Caco-2 (cell line): ENCODE measurements around the gene ABCF2. TPM values are rescaled to one million over a fixed set of nuclear protein-coding genes. Genes with fewer than 3 reads are reported as not detected.

Experiments
- BruUV-seq: library from RNA; stranded (reverse); fragments of 400-500 nt; replicated peaks from 2 replicates; lab custom pipeline; 2021; lab: Mats Ljungman, UMichigan
- CTCF ChIA-PET: fragments of 300-600 bp; sonication (Branson Sonifier 250); formaldehyde crosslinking; loops from one replicate; lab custom pipeline; 2022; ENCODE audit warnings: antibody characterized with exemption; lab: Charles Lee
- POLR2A ChIA-PET: fragments of 300-600 bp; sonication (Branson Sonifier 250); formaldehyde crosslinking; loops from one replicate; lab custom pipeline; 2022; ENCODE audit warnings: antibody characterized with exemption; lab: Charles Lee
- DNase-seq, 2 experiments: peaks; one replicate each; pipeline versions ENCODE4 v3.0.0 to v3.0.0-alpha.2; 2020 to 2022
- H3K27me3 ChIP-seq: replicated peaks from 2 replicates; pipeline ENCODE4 v1.6.0; 2011; ENCODE audit warnings: low read length; ENCODE audit not compliant: control insufficient read depth, insufficient read depth
- H3K36me3 ChIP-seq: 2 replicates; pipeline ENCODE4 v1.5.1; 2011; ENCODE audit warnings: low read length; ENCODE audit not compliant: control insufficient read depth, insufficient read depth
- H3K4me1 ChIP-seq: fragments of 250-450 bp; sonication (Bioruptor Pico); 2 replicates; pipeline ENCODE4 v1.5.1; 2020; ENCODE audit warnings: mild to moderate bottlenecking
- H3K4me3 ChIP-seq: 2 replicates; pipeline ENCODE4 v1.5.1; 2011; ENCODE audit warnings: low read depth, mild to moderate bottlenecking, control low read depth, low read length
- H3K9me3 ChIP-seq: fragments of 250-450 bp; sonication (Bioruptor Pico); 2 replicates; pipeline ENCODE4 v1.5.1; 2020; ENCODE audit warnings: mild to moderate bottlenecking, moderate library complexity
- H3K27ac Mint-ChIP-seq: one replicate; pipeline ENCODE4 v1.8.0; 2022; ENCODE audit warnings: mixed read lengths; ENCODE audit not compliant: unreplicated experiment
- H3K27me3 Mint-ChIP-seq: one replicate; pipeline ENCODE4 v1.8.0; 2022; ENCODE audit warnings: mixed read lengths; ENCODE audit not compliant: insufficient read depth, unreplicated experiment
- H3K36me3 Mint-ChIP-seq: one replicate; pipeline ENCODE4 v1.8.0; 2022; ENCODE audit warnings: mild to moderate bottlenecking, mixed read lengths; ENCODE audit not compliant: insufficient read depth, unreplicated experiment
- H3K4me1 Mint-ChIP-seq: one replicate; pipeline ENCODE4 v1.8.0; 2022; ENCODE audit warnings: low read depth, mixed read lengths; ENCODE audit not compliant: unreplicated experiment
- H3K4me3 Mint-ChIP-seq: one replicate; pipeline ENCODE4 v1.8.0; 2022; ENCODE audit warnings: mild to moderate bottlenecking, moderate library complexity, mixed read lengths; ENCODE audit not compliant: unreplicated experiment
- H3K9me3 Mint-ChIP-seq: one replicate; pipeline ENCODE4 v1.8.0; 2022; ENCODE audit warnings: mixed read lengths; ENCODE audit not compliant: unreplicated experiment
- CTCF ChIP-seq, 2 experiments: fragments of 200-600 bp in 1 of 2; IDR thresholded peaks; 1 replicate in 1 of 2; 2 replicates in 1 of 2; pipeline versions ENCODE4 v1.5.1 to v1.8.0; 2011 to 2022; ENCODE audit warnings: antibody characterized with exemption in 1 of 2, control low read depth in 1 of 2, inconsistent platforms in 1 of 2, low read depth in 1 of 2, low read length in 1 of 2, mild to moderate bottlenecking in 1 of 2, moderate library complexity in 1 of 2; ENCODE audit not compliant: insufficient read depth in 1 of 2, severe bottlenecking in 1 of 2, unreplicated experiment in 1 of 2
- intact Hi-C: fragments of 100-400 bp; cut with micrococcal nuclease; formaldehyde crosslinking; loops from one replicate; pipeline ENCODE4 v1.10.0; 2022; ENCODE audit not compliant: unreplicated experiment
- total RNA-seq: library from RNA; stranded (reverse); gene quantifications from 2 replicates; pipeline ENCODE4 v1.2.3, GENCODE V29; 2022

ABCF2 gene
- total RNA-seq, 1 experiment from 2014 or later: 57.8 TPM

GRCh38 chr7:151204383-151205032 is 22.5 kb downstream of the ABCF2 start:
- Mint-ChIP-seq H3K4me1 (no peaks in the 10 kb centered on the region), H3K36me3 (peaks cover 1% of the 10 kb centered on the region), H3K4me3 (no peak overlapping the region), H3K27ac (no peak overlapping the region), H3K27me3 (peaks cover 20% of the 10 kb centered on the region), H3K9me3 (no peaks in the 10 kb centered on the region)
- no peak for DNase-seq
- BruUV-seq: no TSS peak
- Histone ChIP-seq H3K36me3 (no peaks in the 10 kb centered on the region), H3K27me3 (no peaks in the 10 kb centered on the region; the same call in 1 of the 2 replicates), H3K4me1 (no peaks in the 10 kb centered on the region), H3K4me3 (no peak overlapping the region), H3K9me3 (no peaks in the 10 kb centered on the region)
- ChIA-PET CTCF (no interaction called here), POLR2A (no interaction called here)
- no peak for TF ChIP-seq CTCF (IDR thresholded peaks at IDR 0.05; ENCODE audit: insufficient read depth in 1 of 2, low read depth in 1 of 2, low read length in 1 of 2, severe bottlenecking in 1 of 2, unreplicated experiment in 1 of 2)
- intact Hi-C loops: no loop called here

- no peak overlapping the region for H3K4me3 Mint-ChIP-seq
- no TSS peak for BruUV-seq
- no peaks in the 10 kb centered on the region for H3K36me3 Mint-ChIP-seq
- H3K4me3 ChIP-seq: no peak overlapping the region
- ChIA-PET POLR2A (no interaction called here), CTCF (no interaction called here)
- no peak for TF ChIP-seq CTCF (IDR thresholded peaks at IDR 0.05; ENCODE audit: insufficient read depth in 1 of 2, low read depth in 1 of 2, low read length in 1 of 2, severe bottlenecking in 1 of 2, unreplicated experiment in 1 of 2)
- no peaks in the 10 kb centered on the region for H3K9me3 Mint-ChIP-seq
- no peak for DNase-seq
- no peaks in the 10 kb centered on the region for H3K4me1 Mint-ChIP-seq
- H3K27me3 ChIP-seq: no peaks in the 10 kb centered on the region; the same call in 1 of the 2 replicates
- H3K27me3 Mint-ChIP-seq: peaks cover 20% of the 10 kb centered on the region
- intact Hi-C loops: no loop called here
- no peaks in the 10 kb centered on the region for H3K4me1 ChIP-seq
- no peak overlapping the region for H3K27ac Mint-ChIP-seq
- no peaks in the 10 kb centered on the region for H3K9me3 ChIP-seq
- no peaks in the 10 kb centered on the region for H3K36me3 ChIP-seq
Observed at GRCh38 chr7:151202836-151203235, 24.2 kb downstream of the ABCF2 start.

- H3K36me3 ChIP-seq: no peaks in the 10 kb centered on the region
- peaks cover 20% of the 10 kb centered on the region for H3K27me3 Mint-ChIP-seq
- no TSS peak for BruUV-seq
- no peak for TF ChIP-seq CTCF (IDR thresholded peaks at IDR 0.05; ENCODE audit: insufficient read depth in 1 of 2, low read depth in 1 of 2, low read length in 1 of 2, severe bottlenecking in 1 of 2, unreplicated experiment in 1 of 2)
- intact Hi-C loops: no loop called here
- no peaks in the 10 kb centered on the region for H3K9me3 Mint-ChIP-seq
- H3K27ac Mint-ChIP-seq: no peak overlapping the region
- POLR2A ChIA-PET: no interaction called here
- H3K4me3 Mint-ChIP-seq: no peak overlapping the region
- no peak for DNase-seq
- no peaks in the 10 kb centered on the region for H3K4me1 Mint-ChIP-seq
- no peak overlapping the region for H3K4me3 ChIP-seq
- no peaks in the 10 kb centered on the region for H3K36me3 Mint-ChIP-seq
- CTCF ChIA-PET: no interaction called here
- no peaks in the 10 kb centered on the region for H3K4me1 ChIP-seq
- no peaks in the 10 kb centered on the region for H3K9me3 ChIP-seq
- H3K27me3 ChIP-seq: no peaks in the 10 kb centered on the region; the same call in 1 of the 2 replicates
Observed at GRCh38 chr7:151201751-151202150, 25.3 kb downstream of the ABCF2 start.
